Measurements from ENCODE around the gene RPL13A.

Gene RPL13A

DNA sequence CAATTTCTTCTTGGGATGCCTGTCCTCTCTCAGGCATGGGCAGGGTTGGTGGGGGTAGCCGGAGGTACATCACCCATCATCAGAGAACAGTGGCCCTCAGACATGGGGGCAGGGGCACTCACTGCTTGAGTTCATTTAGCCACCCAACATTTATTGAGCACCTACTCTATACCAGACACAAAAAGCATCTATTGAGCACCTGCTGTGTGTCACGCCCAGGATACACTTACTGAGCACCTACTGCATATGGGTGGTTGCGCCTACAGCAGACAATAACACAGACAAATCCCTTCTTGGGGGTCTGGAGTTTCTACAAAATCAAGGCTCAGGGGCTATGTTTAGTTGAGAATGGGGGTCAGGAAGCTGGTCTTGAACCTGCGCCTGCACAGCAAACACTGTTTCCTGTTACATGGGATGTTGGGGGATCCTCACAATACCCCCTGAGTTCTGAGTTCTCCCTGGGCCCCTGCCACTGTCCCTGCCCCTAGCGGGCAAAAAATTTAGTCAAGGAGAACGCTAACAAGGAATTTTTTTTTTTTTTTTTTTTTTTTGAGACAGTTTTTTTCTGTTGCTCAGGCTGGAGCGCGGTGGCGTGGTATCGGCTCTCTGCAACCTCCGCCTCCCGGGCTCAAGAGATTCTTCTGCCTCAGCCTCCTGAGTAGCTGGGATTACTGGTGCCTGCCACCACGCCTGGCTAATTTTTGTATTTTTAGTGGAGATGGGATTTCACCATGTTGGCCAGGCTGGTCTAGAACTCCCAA, 52.0 kb downstream of the RPL13A start:
- in situ Hi-C loops (cut with HindIII; ENCODE audit: low sequenced_read_pairs), result no loop called here

All from endothelial cell of hepatic sinusoid (primary cell).